HG02571 (cell line): ENCODE data around the gene ZMYND12.

Experiments
- ATAC-seq: cut with Tn5 transposase; IDR thresholded peaks from one replicate; pipeline ENCODE4 v1.9.1; 2021; ENCODE audit warnings: mild to moderate bottlenecking, moderate library complexity; ENCODE audit not compliant: unreplicated experiment

Gene ZMYND12

GRCh38 chr1:42442662-42443061, 13.2 kb downstream of the ZMYND12 start:
- no peak for ATAC-seq

- no peak for ATAC-seq
Measured at GRCh38 chr1:42439940-42440339, 15.9 kb downstream of the ZMYND12 start.

GRCh38 chr1:42434340-42434739, 21.5 kb downstream of the ZMYND12 start:
- no peak for ATAC-seq

- no peak for ATAC-seq
Measured at GRCh38 chr1:42433369-42433768, 22.5 kb downstream of the ZMYND12 start.

GRCh38 chr1:42432714-42433113, 23.1 kb downstream of the ZMYND12 start:
- ATAC-seq: no peak

GRCh38 chr1:42431514-42431913, 24.3 kb downstream of the ZMYND12 start:
- ATAC-seq: no peak

- no peak for ATAC-seq
Measured at GRCh38 chr1:42430286-42431135, 25.3 kb downstream of the ZMYND12 start.

GRCh38 chr1:42429603-42430002, 26.2 kb downstream of the ZMYND12 start:
- ATAC-seq: no peak

- no peak for ATAC-seq
Measured at GRCh38 chr1:42427240-42427639, 28.6 kb downstream of the ZMYND12 start.

GRCh38 chr1:42424201-42424600, 31.6 kb downstream of the ZMYND12 start:
- no peak for ATAC-seq

GRCh38 chr1:42423681-42424080, 32.1 kb downstream of the ZMYND12 start:
- ATAC-seq: no peak

- ATAC-seq: no peak
Measured at GRCh38 chr1:42422737-42423136, 33.1 kb downstream of the ZMYND12 start.

- no peak for ATAC-seq
Measured at GRCh38 chr1:42420911-42421585, 34.8 kb downstream of the ZMYND12 start.

- no peak for ATAC-seq
Measured at GRCh38 chr1:42420121-42420520, 35.7 kb downstream of the ZMYND12 start.

- no peak for ATAC-seq
Measured at GRCh38 chr1:42419126-42419821, 36.5 kb downstream of the ZMYND12 start.

- no peak for ATAC-seq
Measured at GRCh38 chr1:42418516-42418915, 37.3 kb downstream of the ZMYND12 start.

GRCh38 chr1:42417166-42417565, 38.7 kb downstream of the ZMYND12 start:
- no peak for ATAC-seq

- ATAC-seq: no peak
Measured at GRCh38 chr1:42414551-42415496, 41.0 kb downstream of the ZMYND12 start.

GRCh38 chr1:42403880-42404400, 51.9 kb downstream of the ZMYND12 start:
- no peak for ATAC-seq
